ENCODE results near the gene CRACDL.

Gene CRACDL

GRCh38 chr2:98847853-98848252 is 88.2 kb downstream of the CRACDL start:
- no peak for DNase-seq

GRCh38 chr2:98846041-98846440 is 90.0 kb downstream of the CRACDL start:
- DNase-seq: no peak

GRCh38 chr2:98842136-98842535 is 93.9 kb downstream of the CRACDL start:
- DNase-seq: no peak

GRCh38 chr2:98839292-98839691 is 96.7 kb downstream of the CRACDL start:
- no peak for DNase-seq

- no peak for DNase-seq
Observed at GRCh38 chr2:98835831-98836385, 100.1 kb downstream of the CRACDL start.

- no peak for DNase-seq
Observed at GRCh38 chr2:98833917-98834263, 102.1 kb downstream of the CRACDL start.

GRCh38 chr2:98833172-98833916 is 102.7 kb downstream of the CRACDL start:
- no peak for DNase-seq

- DNase-seq: no peak
Observed at GRCh38 chr2:98832172-98832571, 103.9 kb downstream of the CRACDL start.

- DNase-seq: no peak
Observed at GRCh38 chr2:98830571-98831145, 105.4 kb downstream of the CRACDL start.

- no peak for DNase-seq
Observed at GRCh38 chr2:98829581-98830270, 106.3 kb downstream of the CRACDL start.

- no peak for DNase-seq
Observed at GRCh38 chr2:98828793-98829371, 107.1 kb downstream of the CRACDL start.

- DNase-seq: no peak
Observed at GRCh38 chr2:98828369-98828744, 107.7 kb downstream of the CRACDL start.

GRCh38 chr2:98827625-98828368 is 108.2 kb downstream of the CRACDL start:
- no peak for DNase-seq

- DNase-seq: no peak
Observed at GRCh38 chr2:98826856-98827255, 109.2 kb downstream of the CRACDL start.

GRCh38 chr2:98825858-98826257 is 110.2 kb downstream of the CRACDL start:
- no peak for DNase-seq

- no peak for DNase-seq
Observed at GRCh38 chr2:98825404-98825803, 110.6 kb downstream of the CRACDL start.

GRCh38 chr2:98825020-98825350 is 111.0 kb downstream of the CRACDL start:
- DNase-seq: no peak

- no peak for DNase-seq
Observed at GRCh38 chr2:98824256-98825019, 111.6 kb downstream of the CRACDL start.

GRCh38 chr2:98823196-98824170 is 112.5 kb downstream of the CRACDL start:
- DNase-seq: no peak

GRCh38 chr2:98822301-98823164 is 113.5 kb downstream of the CRACDL start:
- no peak for DNase-seq
